SK-N-SH (cell line): Measurements from ENCODE around the gene ERC2. TPM values are rescaled to one million over a fixed set of nuclear protein-coding genes. Genes with fewer than 3 reads are reported as not detected.

Experiments used
- CTCF ChIA-PET: fragments of 300-600, 350-600 bp; formaldehyde crosslinking; extraction: SDS; loops from one replicate; lab custom pipeline; 2021; lab: Yijun Ruan, JAX
- POLR2A ChIA-PET: fragments of 350-600 bp; sonication (Branson Sonifier 250); formaldehyde crosslinking; extraction: SDS; loops from one replicate; lab custom pipeline; 2020; ENCODE audit warnings: antibody characterized with exemption, inconsistent platforms; lab: Yijun Ruan, JAX
- DNase-seq: peaks from one replicate; pipeline ENCODE4 v3.0.0; 2012
- H2AFZ ChIP-seq: fragments of 200-600 bp; sonication (generic); 2 replicates; pipeline ENCODE4 v1.8.1; 2016; ENCODE audit warnings: antibody characterized with exemption, mild to moderate bottlenecking, low read depth
- H3F3A ChIP-seq: fragments of 200-600 bp; sonication (generic); replicated peaks from 2 replicates; pipeline ENCODE3; 2016; ENCODE audit warnings: antibody characterized with exemption, mild to moderate bottlenecking; ENCODE audit not compliant: insufficient read depth
- H3K27ac ChIP-seq, 2 experiments: fragments of 200-500 bp in 1 of 2; fragments of 200-600 bp in 1 of 2; sonication (Bioruptor generic) in 1 of 2; sonication (generic), shearing (Covaris generic) in 1 of 2; 2 replicates each; pipeline versions ENCODE4 v1.5.1 to v1.6.1; 2014 to 2016; ENCODE audit warnings: low read depth in 2 of 2, inconsistent platforms in 1 of 2, low read length in 1 of 2, mild to moderate bottlenecking in 1 of 2, mixed read lengths in 1 of 2
- H3K27me3 ChIP-seq: fragments of 200-600 bp; sonication (generic), shearing (Covaris generic); 2 replicates; pipeline ENCODE4 v1.6.1; 2016; ENCODE audit warnings: mixed run types; ENCODE audit not compliant: insufficient read depth
- H3K36me3 ChIP-seq, 2 experiments: fragments of 200-500 bp in 1 of 2; fragments of 200-600 bp in 1 of 2; sonication (Bioruptor generic) in 1 of 2; sonication (generic) in 1 of 2; replicated peaks in 1 of 2; 2 replicates each; pipeline versions ENCODE3 to v1.5.1; 2014 to 2016; ENCODE audit warnings: low read length in 1 of 2, mild to moderate bottlenecking in 1 of 2; ENCODE audit not compliant: insufficient read depth in 2 of 2, control insufficient read depth in 1 of 2
- H3K4me1 ChIP-seq, 2 experiments: fragments of 200-500 bp in 1 of 2; fragments of 200-600 bp in 1 of 2; sonication (Bioruptor generic) in 1 of 2; sonication (generic), shearing (Covaris generic) in 1 of 2; 2 replicates each; pipeline versions ENCODE4 v1.5.1 to v1.6.1; 2014 to 2016; ENCODE audit warnings: low read depth in 1 of 2, low read length in 1 of 2, mixed run types in 1 of 2; ENCODE audit not compliant: insufficient read depth in 2 of 2, control insufficient read depth in 1 of 2
- H3K4me2 ChIP-seq: fragments of 200-600 bp; sonication (generic), shearing (Covaris generic); 2 replicates; pipeline ENCODE4 v1.6.1; 2017; ENCODE audit warnings: mixed run types
- H3K4me3 ChIP-seq, 2 experiments: fragments of 200-500 bp in 1 of 2; fragments of 200-600 bp in 1 of 2; sonication (Bioruptor generic) in 1 of 2; sonication (generic), shearing (Covaris generic) in 1 of 2; 2 replicates each; pipeline versions ENCODE4 v1.5.1 to v1.8.1; 2014 to 2016; ENCODE audit warnings: low read depth in 2 of 2, inconsistent platforms in 1 of 2, low read length in 1 of 2, mild to moderate bottlenecking in 1 of 2, mixed read lengths in 1 of 2, moderate library complexity in 1 of 2
- H3K79me2 ChIP-seq: fragments of 200-600 bp; sonication (generic); 2 replicates; pipeline ENCODE4 v1.8.1; 2017; ENCODE audit warnings: mild to moderate bottlenecking; ENCODE audit not compliant: insufficient read depth
- H3K9ac ChIP-seq: fragments of 200-600 bp; sonication (generic); 2 replicates; pipeline ENCODE4 v1.6.1; 2017; ENCODE audit warnings: mixed run types
- H3K9me2 ChIP-seq: fragments of 200-600 bp; sonication (generic); 2 replicates; pipeline ENCODE4 v1.6.1; 2017; ENCODE audit warnings: mixed run types
- H3K9me3 ChIP-seq: fragments of 200-600 bp; sonication (generic); 2 replicates; pipeline ENCODE4 v1.6.1; 2017; ENCODE audit warnings: mixed run types, mild to moderate bottlenecking, moderate library complexity
- H4K20me1 ChIP-seq: fragments of 200-600 bp; sonication (generic); 2 replicates; pipeline ENCODE4 v1.6.1; 2017; ENCODE audit warnings: mild to moderate bottlenecking, mixed run types; ENCODE audit not compliant: insufficient read depth
- FOXJ3 ChIP-seq: sonication (generic); formaldehyde crosslinking; IDR thresholded peaks from 2 replicates; pipeline ENCODE4 v1.5.1; 2020; ENCODE audit warnings: mild to moderate bottlenecking, missing genetic modification reagents
- MEF2A ChIP-seq: IDR thresholded peaks from 2 replicates; pipeline ENCODE4 v1.4.0; 2012; ENCODE audit warnings: low read depth, borderline replicate concordance
- MXI1 ChIP-seq: IDR thresholded peaks from 2 replicates; pipeline ENCODE4 v1.6.1; 2012; ENCODE audit warnings: mild to moderate bottlenecking, low read depth, low read length, improper control_type of control experiment
- POLR2AphosphoS5 ChIP-seq: IDR thresholded peaks from 2 replicates; pipeline ENCODE4 v1.6.1; 2012; ENCODE audit warnings: low read depth, low read length
- RAD21 ChIP-seq: IDR thresholded peaks from 2 replicates; pipeline ENCODE4 v1.6.1; 2012; ENCODE audit warnings: mild to moderate bottlenecking, low read length
- SIN3A ChIP-seq: IDR thresholded peaks from 2 replicates; pipeline ENCODE4 v1.6.1; 2012; ENCODE audit warnings: low read depth, mild to moderate bottlenecking, low read length, moderate library complexity, borderline replicate concordance
- SMC3 ChIP-seq: IDR thresholded peaks from 2 replicates; pipeline ENCODE4 v1.6.1; 2012; ENCODE audit warnings: low read depth, low read length, improper control_type of control experiment
- TCF12 ChIP-seq: IDR thresholded peaks from 2 replicates; pipeline ENCODE4 v1.4.0; 2012
- YY1 ChIP-seq: IDR thresholded peaks from 2 replicates; pipeline ENCODE4 v1.4.0; 2012; ENCODE audit warnings: low read depth, mild to moderate bottlenecking
- WGBS: methylation state at CpG from one replicate; pipeline ENCODE4 v1.1.6; 2017; ENCODE audit warnings: low lambda C conversion rate; 5-methylcytosine and 5-hydroxymethylcytosine counted together
- polyA plus RNA-seq, 3 experiments: library from polyadenylated mRNA; depleted of rRNA; stranded (reverse); fragments of >200 nt; gene quantifications; 2 replicates each; pipeline ENCODE4 v1.2.3, GENCODE V29; 2012
- TF ChIP-seq, protein P1 (sequence below): IDR thresholded peaks from 2 replicates; pipeline ENCODE4 v1.4.0; 2012; ENCODE audit warnings: low read depth
- TF ChIP-seq, protein P2 (sequence below): IDR thresholded peaks from 2 replicates; pipeline ENCODE4 v1.4.0; 2012; ENCODE audit warnings: low read depth, borderline replicate concordance
- TF ChIP-seq, protein P3 (sequence below): fragments of 150-350 bp; IDR thresholded peaks from 2 replicates; pipeline ENCODE4 v1.6.1; 2016; ENCODE audit warnings: mild to moderate bottlenecking, low read depth, low read length

ERC2 gene
- polyA plus RNA-seq, 1 of the 3 experiments (the other 2 are of a cell fraction): 1.6 TPM

DNA sequence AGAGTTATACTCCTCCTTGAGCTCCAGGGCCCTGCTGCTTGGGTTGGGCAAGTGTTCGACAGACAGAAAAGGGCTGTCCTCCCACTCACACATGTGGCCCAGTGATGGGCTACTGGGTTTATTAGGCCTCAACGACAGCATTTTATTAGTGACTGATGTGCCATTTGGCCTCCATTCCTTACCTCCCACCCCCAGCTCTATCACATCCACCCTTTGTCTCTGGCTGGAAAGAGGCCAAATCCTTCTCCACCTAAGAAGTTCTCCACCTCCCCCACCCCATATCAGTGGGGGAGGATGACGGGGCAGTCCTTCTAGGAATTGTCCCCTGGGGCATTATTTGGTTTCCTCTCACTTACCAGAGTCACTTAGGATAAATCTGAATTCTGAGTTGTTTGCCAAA, 924.0 kb downstream of the ERC2 start:
- WGBS: 53% methylated on average over 3 of the region's 3 CpGs

DNA sequence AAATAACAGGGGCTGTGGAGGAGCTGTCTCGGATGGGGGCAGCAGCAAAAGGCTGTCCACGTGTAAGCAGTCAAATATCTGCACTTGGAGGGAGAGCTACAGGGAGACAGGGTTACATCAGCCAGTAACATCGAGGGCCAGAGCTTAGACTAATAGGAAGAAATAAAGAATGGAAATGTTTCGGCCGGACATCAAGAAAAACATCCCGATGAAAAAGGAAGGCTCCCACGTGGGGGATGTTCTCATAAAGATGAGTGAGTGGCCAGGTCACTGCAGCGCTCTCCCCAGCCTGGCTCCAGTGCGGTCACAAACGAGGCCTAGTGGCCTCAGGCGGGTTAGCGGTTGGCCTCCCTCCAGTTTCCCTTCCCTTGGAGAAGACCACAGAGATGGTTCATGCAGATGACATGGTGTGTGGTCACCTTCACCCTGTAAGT, 925.1 kb downstream of the ERC2 start:
- H3K27ac ChIP-seq: no peak overlapping the region
- DNase-seq: no peak
- CTCF ChIA-PET: interaction anchor here (0.6 kb wide), 1 partner anchor 761 kb away, joined by 3 read pairs; no protein-coding TSS in a partner anchor
- H3K9me3 ChIP-seq: no peaks in the 10 kb centered on the region
- no peaks in the 10 kb centered on the region for H3K36me3 ChIP-seq
- TF ChIP-seq YY1 (no peak), FOXJ3 (CRISPR knock-in tag) (no peak), SIN3A (no peak), TCF12 (no peak), SMC3 (no peak), MEF2A (no peak), MXI1 (no peak)
- TF ChIP-seq, protein P1, sequence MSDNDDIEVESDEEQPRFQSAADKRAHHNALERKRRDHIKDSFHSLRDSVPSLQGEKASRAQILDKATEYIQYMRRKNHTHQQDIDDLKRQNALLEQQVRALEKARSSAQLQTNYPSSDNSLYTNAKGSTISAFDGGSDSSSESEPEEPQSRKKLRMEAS: no peak
- TF ChIP-seq, protein P2, sequence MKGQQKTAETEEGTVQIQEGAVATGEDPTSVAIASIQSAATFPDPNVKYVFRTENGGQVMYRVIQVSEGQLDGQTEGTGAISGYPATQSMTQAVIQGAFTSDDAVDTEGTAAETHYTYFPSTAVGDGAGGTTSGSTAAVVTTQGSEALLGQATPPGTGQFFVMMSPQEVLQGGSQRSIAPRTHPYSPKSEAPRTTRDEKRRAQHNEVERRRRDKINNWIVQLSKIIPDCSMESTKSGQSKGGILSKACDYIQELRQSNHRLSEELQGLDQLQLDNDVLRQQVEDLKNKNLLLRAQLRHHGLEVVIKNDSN: no peak
- TF ChIP-seq, protein P3, sequence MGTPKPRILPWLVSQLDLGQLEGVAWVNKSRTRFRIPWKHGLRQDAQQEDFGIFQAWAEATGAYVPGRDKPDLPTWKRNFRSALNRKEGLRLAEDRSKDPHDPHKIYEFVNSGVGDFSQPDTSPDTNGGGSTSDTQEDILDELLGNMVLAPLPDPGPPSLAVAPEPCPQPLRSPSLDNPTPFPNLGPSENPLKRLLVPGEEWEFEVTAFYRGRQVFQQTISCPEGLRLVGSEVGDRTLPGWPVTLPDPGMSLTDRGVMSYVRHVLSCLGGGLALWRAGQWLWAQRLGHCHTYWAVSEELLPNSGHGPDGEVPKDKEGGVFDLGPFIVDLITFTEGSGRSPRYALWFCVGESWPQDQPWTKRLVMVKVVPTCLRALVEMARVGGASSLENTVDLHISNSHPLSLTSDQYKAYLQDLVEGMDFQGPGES: no peak
- H3K9me2 ChIP-seq: no peaks in the 10 kb centered on the region
- no peaks in the 10 kb centered on the region for H4K20me1 ChIP-seq
- no peak overlapping the region for H3K9ac ChIP-seq
- no peak overlapping the region for H3K4me3 ChIP-seq
- no peak overlapping the region for H2AFZ ChIP-seq
- no peaks in the 10 kb centered on the region; a peak in 1 of 4 replicates for H3K4me1 ChIP-seq
- H3F3A ChIP-seq: no peaks in the 10 kb centered on the region
- POLR2A ChIA-PET: no interaction called here
- no peaks in the 10 kb centered on the region for H3K27me3 ChIP-seq
- H3K79me2 ChIP-seq: no peaks in the 10 kb centered on the region
- H3K4me2 ChIP-seq: no peak overlapping the region
- WGBS: 65% methylated on average over 9 of the region's 12 CpGs

More for the DNA sequence above, 924.0 kb downstream of the ERC2 start:
- no peaks in the 10 kb centered on the region; a peak in 1 of 4 replicates for H3K4me1 ChIP-seq
- DNase-seq: no peak
- no peaks in the 10 kb centered on the region for H3K79me2 ChIP-seq
- no peak overlapping the region for H3K27ac ChIP-seq
- POLR2A ChIA-PET: no interaction called here
- no peak overlapping the region for H3K4me3 ChIP-seq
- H4K20me1 ChIP-seq: no peaks in the 10 kb centered on the region
- H3K9me2 ChIP-seq: no peaks in the 10 kb centered on the region
- no peaks in the 10 kb centered on the region for H3K9me3 ChIP-seq
- CTCF ChIA-PET: no interaction called here
- no peak overlapping the region for H2AFZ ChIP-seq
- TF ChIP-seq POLR2AphosphoS5: no peak
- no peak for TF ChIP-seq RAD21
- no peak overlapping the region for H3K9ac ChIP-seq
- H3K4me2 ChIP-seq: no peak overlapping the region
- H3K27me3 ChIP-seq: no peaks in the 10 kb centered on the region
- H3F3A ChIP-seq: no peaks in the 10 kb centered on the region
- H3K36me3 ChIP-seq: no peaks in the 10 kb centered on the region
